IMR-90 (cell line): Measurements from ENCODE around the gene JPH3. TPM values are rescaled to one million over a fixed set of nuclear protein-coding genes. Genes with fewer than 3 reads are reported as not detected.

Experiments used
- ATAC-seq: fragments of 200-7000 bp; cut with Tn5 transposase; 2 replicates; pipeline ENCODE4 v1.9.1; 2020; ENCODE audit warnings: low read depth, mild to moderate bottlenecking, moderate library complexity
- BruUV-seq: library from RNA; stranded (reverse); fragments of 400-500 nt; replicated peaks from 2 replicates; lab custom pipeline; 2021; lab: Mats Ljungman, UMichigan
- CTCF ChIA-PET: fragments of 300-600 bp; formaldehyde crosslinking; extraction: SDS; loops from one replicate; lab custom pipeline; 2021; ENCODE audit warnings: antibody characterized with exemption; lab: Yijun Ruan, JAX
- POLR2A ChIA-PET: fragments of 300-600 bp; sonication (Branson Sonifier 250); formaldehyde crosslinking; loops from one replicate; lab custom pipeline; 2022; ENCODE audit warnings: antibody characterized with exemption; ENCODE audit not compliant: unreplicated experiment; lab: Charles Lee
- DNase-seq: peaks from one replicate; pipeline ENCODE4 v3.0.0; 2013
- H2AFZ ChIP-seq: replicated peaks from 2 replicates; pipeline ENCODE3; 2013; ENCODE audit warnings: low read length, mild to moderate bottlenecking; ENCODE audit not compliant: poor library complexity
- H2AK5ac ChIP-seq: 2 replicates; pipeline ENCODE4 v1.6.1; 2013; ENCODE audit warnings: low read depth, low read length, inconsistent platforms
- H2AK9ac ChIP-seq: replicated peaks from 2 replicates; pipeline ENCODE3; 2013; ENCODE audit warnings: mild to moderate bottlenecking, low read depth, low read length, moderate library complexity; ENCODE audit not compliant: poor library complexity
- H2BK120ac ChIP-seq: 2 replicates; pipeline ENCODE4 v1.6.1; 2013; ENCODE audit warnings: low read depth, low read length, inconsistent platforms
- H2BK15ac ChIP-seq: 3 replicates; pipeline ENCODE4 v1.6.1; 2013; ENCODE audit warnings: low read depth, low read length, inconsistent platforms
- H2BK20ac ChIP-seq: 2 replicates; pipeline ENCODE4 v1.6.1; 2013; ENCODE audit warnings: low read depth, mild to moderate bottlenecking, inconsistent platforms, low read length, moderate library complexity
- H2BK5ac ChIP-seq: 2 replicates; pipeline ENCODE4 v1.6.1; 2013; ENCODE audit warnings: mild to moderate bottlenecking, low read depth, low read length, inconsistent platforms; ENCODE audit not compliant: poor library complexity, severe bottlenecking
- H3K14ac ChIP-seq: replicated peaks from 2 replicates; pipeline ENCODE4 v1.6.1; 2013; ENCODE audit warnings: low read depth, low read length, inconsistent platforms
- H3K18ac ChIP-seq: 2 replicates; pipeline ENCODE4 v1.6.1; 2013; ENCODE audit warnings: low read depth, low read length, control low read depth
- H3K23ac ChIP-seq: 2 replicates; pipeline ENCODE4 v1.6.1; 2013; ENCODE audit warnings: low read depth, low read length, inconsistent platforms
- H3K27ac ChIP-seq: 2 replicates; pipeline ENCODE4 v1.5.1; 2013; ENCODE audit warnings: mild to moderate bottlenecking, control low read depth, low read length; ENCODE audit not compliant: insufficient read depth
- H3K27me3 ChIP-seq: 2 replicates; pipeline ENCODE4 v1.6.1; 2013; ENCODE audit warnings: low read length; ENCODE audit not compliant: control insufficient read depth, insufficient read depth
- H3K36me3 ChIP-seq: 2 replicates; pipeline ENCODE4 v1.6.1; 2013; ENCODE audit warnings: low read length, mixed read lengths; ENCODE audit not compliant: control insufficient read depth, insufficient read depth
- H3K4ac ChIP-seq: 2 replicates; pipeline ENCODE4 v1.6.1; 2013; ENCODE audit warnings: low read depth, low read length, inconsistent platforms
- H3K4me1 ChIP-seq: 2 replicates; pipeline ENCODE4 v1.6.1; 2013; ENCODE audit warnings: low read length, mixed read lengths; ENCODE audit not compliant: control insufficient read depth, insufficient read depth
- H3K4me2 ChIP-seq: 2 replicates; pipeline ENCODE4 v1.6.1; 2013; ENCODE audit warnings: low read depth, mild to moderate bottlenecking, control low read depth, low read length, moderate library complexity
- H3K4me3 ChIP-seq: 2 replicates; pipeline ENCODE4 v1.5.1; 2013; ENCODE audit warnings: low read depth, mild to moderate bottlenecking, control low read depth, low read length, moderate library complexity; ENCODE audit not compliant: insufficient read depth
- H3K56ac ChIP-seq: 2 replicates; pipeline ENCODE4 v1.6.1; 2013; ENCODE audit warnings: low read length, inconsistent platforms; ENCODE audit not compliant: insufficient read depth; ENCODE audit errors: extremely low read depth
- H3K79me1 ChIP-seq, 2 experiments: 2 replicates each; pipeline ENCODE4 v1.6.1; 2013; ENCODE audit warnings: low read length in 2 of 2, inconsistent platforms in 1 of 2, low read depth in 1 of 2
- H3K9ac ChIP-seq: 2 replicates; pipeline ENCODE4 v1.6.1; 2013; ENCODE audit warnings: low read depth, low read length, control low read depth
- H3K9me1 ChIP-seq: 2 replicates; pipeline ENCODE4 v1.6.1; 2013; ENCODE audit warnings: low read length, inconsistent platforms; ENCODE audit not compliant: insufficient read depth
- H3K9me3 ChIP-seq: 2 replicates; pipeline ENCODE4 v1.6.1; 2013; ENCODE audit warnings: low read length; ENCODE audit not compliant: control insufficient read depth, insufficient read depth
- H4K20me1 ChIP-seq: 2 replicates; pipeline ENCODE4 v1.6.1; 2013; ENCODE audit warnings: low read length, inconsistent platforms; ENCODE audit not compliant: insufficient read depth
- H4K5ac ChIP-seq: 2 replicates; pipeline ENCODE4 v1.6.1; 2013; ENCODE audit warnings: mild to moderate bottlenecking, low read depth, low read length, control low read depth
- H4K8ac ChIP-seq, 2 experiments: 2 replicates each; pipeline ENCODE4 v1.6.1; 2013; ENCODE audit warnings: low read depth in 2 of 2, low read length in 2 of 2, control low read depth in 1 of 2, inconsistent platforms in 1 of 2
- H4K91ac ChIP-seq: 2 replicates; pipeline ENCODE4 v1.6.1; 2013; ENCODE audit warnings: low read depth, low read length, inconsistent platforms; ENCODE audit not compliant: insufficient read depth
- BHLHE40 ChIP-seq: fragments of 150-350 bp; IDR thresholded peaks from 2 replicates; pipeline ENCODE4 v1.6.1; 2016; ENCODE audit warnings: mild to moderate bottlenecking, low read depth, low read length
- CEBPB ChIP-seq: IDR thresholded peaks from 2 replicates; pipeline ENCODE4 v1.6.1; 2012; ENCODE audit warnings: low read depth, low read length, improper control_type of control experiment
- CHD1 ChIP-seq: IDR thresholded peaks from 2 replicates; pipeline ENCODE4 v1.6.1; 2012; ENCODE audit warnings: low read depth, low read length, improper control_type of control experiment
- ELK1 ChIP-seq: fragments of 150-350 bp; IDR thresholded peaks from 2 replicates; pipeline ENCODE4 v1.6.1; 2016; ENCODE audit warnings: low read depth, mild to moderate bottlenecking, low read length, moderate library complexity, borderline replicate concordance
- MAFK ChIP-seq: IDR thresholded peaks from 2 replicates; pipeline ENCODE4 v1.6.1; 2012; ENCODE audit warnings: low read depth, low read length, improper control_type of control experiment
- MAZ ChIP-seq: IDR thresholded peaks from 2 replicates; pipeline ENCODE4 v1.6.1; 2012; ENCODE audit warnings: low read depth, mild to moderate bottlenecking, low read length, improper control_type of control experiment, moderate library complexity, borderline replicate concordance
- POLR2A ChIP-seq: IDR thresholded peaks from 2 replicates; pipeline ENCODE4 v1.6.1; 2012; ENCODE audit warnings: mild to moderate bottlenecking, low read depth, low read length
- RAD21 ChIP-seq: IDR thresholded peaks from 2 replicates; pipeline ENCODE4 v1.6.1; 2012; ENCODE audit warnings: low read length, improper control_type of control experiment
- RCOR1 ChIP-seq: IDR thresholded peaks from 2 replicates; pipeline ENCODE4 v1.6.1; 2012; ENCODE audit warnings: mild to moderate bottlenecking, low read length, improper control_type of control experiment; ENCODE audit not compliant: insufficient replicate concordance
- RFX5 ChIP-seq: IDR thresholded peaks from 2 replicates; pipeline ENCODE4 v1.8.0; 2012; ENCODE audit warnings: low read depth, mild to moderate bottlenecking, low read length, moderate library complexity
- SMC3 ChIP-seq: fragments of 150-350 bp; IDR thresholded peaks from 2 replicates; pipeline ENCODE4 v1.6.1; 2016; ENCODE audit warnings: low read depth, mild to moderate bottlenecking, antibody characterized with exemption, low read length, moderate library complexity
- WGBS, 2 experiments: methylation state at CpG; one replicate each; pipeline versions ENCODE4 v1.1.5 to v1.1.7; 2013; ENCODE audit warnings: missing lambda C conversion rate in 2 of 2; ENCODE audit not compliant: insufficient read length in 1 of 2; ENCODE audit errors: extremely low coverage in 2 of 2; 5-methylcytosine and 5-hydroxymethylcytosine counted together
- dilution Hi-C: fragments of 300-500 bp; cut with HindIII; formaldehyde crosslinking; loops from one replicate; pipeline ENCODE4 v1.14.3; 2018; ENCODE audit warnings: low sequenced_read_pairs; ENCODE audit not compliant: unreplicated experiment
- in situ Hi-C: fragments of 300-500 bp; cut with MboI; formaldehyde crosslinking; loops from 3 replicates; pipeline ENCODE4 v1.14.3; 2019; ENCODE audit warnings: low sequenced_read_pairs, inconsistent platforms, mixed read lengths
- intact Hi-C: fragments of 100-400 bp; cut with micrococcal nuclease; formaldehyde crosslinking; loops from 2 replicates; pipeline ENCODE4 v1.10.0; 2022
- polyA plus RNA-seq, 3 experiments: library from polyadenylated mRNA; depleted of rRNA; stranded (reverse); fragments of >200 nt; gene quantifications; 2 replicates each; pipeline ENCODE4 v1.2.3, GENCODE V29; 2012; ENCODE audit warnings: low replicate concordance in 1 of 3
- total RNA-seq: library from RNA; depleted of rRNA; stranded (reverse); fragments of >200 nt; gene quantifications from 2 replicates; pipeline ENCODE4 v1.2.3, GENCODE V29; 2012

JPH3 gene
- total and polyA plus RNA-seq, 2 of the 4 experiments (the other 2 are of a cell fraction): 0.03 TPM; not detected in 1

DNA sequence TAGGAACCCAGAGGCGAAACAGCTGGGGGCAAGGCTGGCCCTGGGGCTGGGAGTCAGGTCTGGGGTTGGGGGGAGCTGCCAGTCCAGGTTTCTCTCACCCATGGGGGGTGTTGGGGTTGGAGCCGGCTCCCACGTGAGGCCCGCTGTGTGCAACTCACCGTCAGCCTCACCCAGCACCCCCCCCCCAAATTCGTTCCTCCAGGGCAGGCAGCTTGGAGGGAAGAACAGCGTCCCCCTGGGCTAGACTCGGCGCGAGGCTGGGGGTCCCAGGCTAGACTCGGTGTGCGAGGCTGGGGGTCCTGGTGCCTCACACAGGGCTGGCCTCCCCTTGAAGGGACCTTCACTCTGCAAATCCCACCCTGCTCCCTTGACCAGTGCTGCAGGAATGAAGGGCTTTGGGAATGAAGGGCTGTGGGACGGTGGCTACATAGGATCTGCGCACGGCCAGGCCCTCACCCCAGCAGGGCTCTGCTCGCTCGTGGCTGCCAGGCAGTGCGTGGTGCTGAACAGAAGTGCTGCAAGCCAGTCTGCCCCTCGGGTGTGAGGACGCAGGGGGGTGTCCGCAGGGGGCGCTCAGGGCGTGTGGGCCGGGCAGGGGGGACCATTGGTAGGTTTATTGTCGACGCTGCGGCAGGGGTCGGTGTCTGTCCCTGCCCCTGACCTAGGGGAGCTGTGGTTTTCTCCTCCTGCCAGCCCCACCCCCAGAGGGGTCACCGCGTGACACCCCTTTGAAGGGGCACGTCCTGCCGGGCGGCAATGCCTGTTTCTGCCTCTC, 88.8 kb downstream of the JPH3 start:
- CTCF ChIA-PET: no interaction called here
- Histone ChIP-seq H3K4me1 (no peaks in the 10 kb centered on the region), H3K18ac (no peak overlapping the region), H4K20me1 (0 out of 2 replicates have a peak, but pooled peaks cover 3% of the 10 kb centered on the region), H3K9ac (no peak overlapping the region), H2AFZ (no peak overlapping the region), H3K4ac (no peak overlapping the region), H3K36me3 (peaks cover 2% of the 10 kb centered on the region; the same call in 1 of the 2 replicates), H4K5ac (no peak overlapping the region), H2BK15ac (no peak overlapping the region), H3K56ac (no peak overlapping the region), H2AK9ac (no peak overlapping the region), H4K91ac (no peak overlapping the region), H3K9me3 (no peaks in the 10 kb centered on the region), H2BK20ac (no peak overlapping the region), H3K23ac (no peak overlapping the region), H4K8ac (no peak overlapping the region), H3K4me3 (no peak overlapping the region), H2BK120ac (no peak overlapping the region), H3K9me1 (no peaks in the 10 kb centered on the region), H2BK5ac (no peak overlapping the region), H3K14ac (no peak overlapping the region), H3K79me1 (no peaks in the 10 kb centered on the region), H2AK5ac (no peak overlapping the region), H3K27me3 (peaks cover 5% of the 10 kb centered on the region; the same call in 1 of the 2 replicates), H3K4me2 (no peak overlapping the region), H3K27ac (no peak overlapping the region)
- dilution Hi-C loops: no loop called here
- 43% methylated on average over 6 of the region's 33 CpGs; no CpG with 5 or more reads in 1 of the 2 experiments for WGBS, 2 experiments
- DNase-seq (no peak), ATAC-seq (no peak)
- intact Hi-C loops: no loop called here
- no TSS peak for BruUV-seq
- TF ChIP-seq RCOR1 (no peak), SMC3 (no peak), RFX5 (no peak), POLR2A (no peak), CEBPB (no peak), MAZ (no peak), BHLHE40 (no peak), MAFK (no peak), CHD1 (no peak), ELK1 (no peak), RAD21 (no peak)
- in situ Hi-C loops: no loop called here
- POLR2A ChIA-PET: no interaction called here
